ENCODE measurements around the gene CYP2C18.
"Not testable (repeated sequence)": the region's sequence is repeated elsewhere in the genome, so short reads cannot be mapped to it uniquely, and the experiment has no call there.

Gene CYP2C18

GRCh38 chr10:94683214-94684054 is at the start of gene CYP2C18:
Gene CYP2C18, plus strand, starts transcription at chr10:94683729. Its CDS starts 91 bp downstream, at chr10:94683820.
- no peak within 1 kb of the TSS for H3K27ac ChIP-seq
- H3K27me3 ChIP-seq = no peaks in the 10 kb centered on the region
- H3K4me3 ChIP-seq = no peak within 1 kb of the TSS

GRCh38 chr10:94638097-94638496 is 45.4 kb upstream of the CYP2C18 start:
- not testable (repeated sequence) for H3K27ac ChIP-seq, H3K4me3 ChIP-seq, H3K4me2 ChIP-seq, H4K20me1 ChIP-seq, H3K9ac ChIP-seq, H3K4me1 ChIP-seq, H3K27me3 ChIP-seq
- H3K36me3 ChIP-seq = peaks cover 13% of the 10 kb centered on the region; the same call in 1 of the 2 replicates
- H3K9me3 ChIP-seq = peaks cover 59% of the 10 kb centered on the region

More at GRCh38 chr10:94683214-94684054, at the start of gene CYP2C18:
- H3K4me1 ChIP-seq = no peaks in the 10 kb centered on the region
- H4K20me1 ChIP-seq = no peaks in the 10 kb centered on the region
- no peaks in the 10 kb centered on the region for H3K36me3 ChIP-seq
- no peaks in the 10 kb centered on the region for H3K9me3 ChIP-seq
- TF ChIP-seq Cebpa-rat (IDR thresholded peaks at IDR 0.05) = no peak
- H3K9ac ChIP-seq = no peak within 1 kb of the TSS
- no peak within 1 kb of the TSS for H3K4me2 ChIP-seq

GRCh38 chr10:94639902-94640301 is 43.6 kb upstream of the CYP2C18 start:
- TF ChIP-seq Cebpa-rat (IDR thresholded peaks at IDR 0.05) = no peak
- H3K9ac ChIP-seq = no peak overlapping the region

DNA sequence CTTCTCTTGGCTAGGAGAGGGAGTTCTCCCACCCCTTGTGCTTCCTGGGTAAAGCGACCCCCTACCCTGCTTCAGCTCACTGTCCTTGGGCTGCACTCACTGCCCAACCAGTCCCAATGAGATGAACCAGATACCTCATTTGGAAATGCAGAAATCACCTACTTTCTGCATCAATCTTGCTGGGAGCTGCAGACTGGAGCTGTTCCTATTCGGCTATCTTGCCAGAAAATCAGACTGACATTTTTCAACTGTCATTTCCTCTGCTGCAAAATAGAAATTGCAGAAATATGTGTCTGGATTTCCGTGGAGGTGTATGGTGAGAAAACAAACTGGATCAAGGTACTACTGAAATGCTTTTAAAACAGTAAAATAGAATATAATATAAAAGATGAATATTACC is 43.0 kb upstream of the CYP2C18 start:
- H3K27ac ChIP-seq = no peak overlapping the region
- peaks cover 40% of the 10 kb centered on the region for H3K9me3 ChIP-seq
- H3K4me3 ChIP-seq = no peak overlapping the region
- no peaks in the 10 kb centered on the region for H3K27me3 ChIP-seq
- TF ChIP-seq Cebpa-rat (IDR thresholded peaks at IDR 0.05) = no peak
- H4K20me1 ChIP-seq = no peaks in the 10 kb centered on the region
- H3K4me1 ChIP-seq = no peaks in the 10 kb centered on the region
- no peak overlapping the region for H3K9ac ChIP-seq
- no peak overlapping the region for H3K4me2 ChIP-seq
- H3K36me3 ChIP-seq = peaks cover 13% of the 10 kb centered on the region; the same call in 1 of the 2 replicates

More at GRCh38 chr10:94639902-94640301, 43.6 kb upstream of the CYP2C18 start:
- no peak overlapping the region for H3K4me2 ChIP-seq
- H3K4me1 ChIP-seq = no peaks in the 10 kb centered on the region
- no peaks in the 10 kb centered on the region for H3K27me3 ChIP-seq
- peaks cover 13% of the 10 kb centered on the region; the same call in 1 of the 2 replicates for H3K36me3 ChIP-seq
- no peaks in the 10 kb centered on the region for H4K20me1 ChIP-seq
- no peak overlapping the region for H3K4me3 ChIP-seq
- H3K9me3 ChIP-seq = peaks cover 46% of the 10 kb centered on the region
- no peak overlapping the region for H3K27ac ChIP-seq

DNA sequence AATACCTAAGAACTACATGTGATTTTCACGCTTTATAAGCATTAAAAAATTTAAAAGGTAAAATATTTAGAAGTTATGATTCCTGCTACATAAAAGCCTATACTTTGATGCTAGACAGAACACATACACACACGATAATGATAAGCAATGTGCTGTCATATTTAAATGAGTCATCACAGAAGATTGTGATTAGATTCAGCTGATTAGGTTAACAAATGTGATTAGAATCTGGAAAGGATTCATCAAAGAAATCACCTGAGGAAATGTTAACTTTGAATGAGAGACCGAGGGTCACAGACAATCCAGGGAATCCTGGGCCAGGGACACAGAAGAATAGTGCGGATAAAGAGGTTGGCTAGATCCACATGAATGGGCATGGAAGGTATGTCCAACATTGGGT is 42.0 kb upstream of the CYP2C18 start:
- H4K20me1 ChIP-seq = no peaks in the 10 kb centered on the region
- no peak overlapping the region for H3K9ac ChIP-seq
- no peaks in the 10 kb centered on the region for H3K4me1 ChIP-seq
- no peak overlapping the region for H3K4me2 ChIP-seq
- TF ChIP-seq Cebpa-rat (IDR thresholded peaks at IDR 0.05) = no peak
- H3K27ac ChIP-seq = no peak overlapping the region
- peaks cover 39% of the 10 kb centered on the region for H3K9me3 ChIP-seq
- H3K4me3 ChIP-seq = no peak overlapping the region
- peaks cover 13% of the 10 kb centered on the region; the same call in 1 of the 2 replicates for H3K36me3 ChIP-seq
- no peaks in the 10 kb centered on the region for H3K27me3 ChIP-seq

DNA sequence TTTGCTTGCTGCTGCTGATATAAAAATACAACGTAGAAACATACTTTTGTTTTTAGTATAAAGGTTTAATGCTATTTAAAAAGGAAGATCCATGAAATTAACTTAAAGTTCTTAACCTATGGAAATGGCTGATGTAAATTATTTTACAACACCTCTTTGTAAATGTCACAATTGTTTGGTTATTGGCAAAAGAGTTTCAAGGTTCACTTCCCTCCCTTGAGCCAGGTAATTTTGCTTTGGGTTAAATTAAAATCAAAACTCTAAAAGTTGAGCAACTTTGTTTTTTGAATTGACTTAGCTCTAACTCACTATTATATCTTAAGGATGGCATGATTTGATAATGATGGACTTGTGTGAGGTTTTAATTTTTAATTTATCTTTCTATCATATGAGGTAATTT is 39.2 kb upstream of the CYP2C18 start:
- Histone ChIP-seq H3K4me1 (no peaks in the 10 kb centered on the region), H3K9me3 (peaks cover 13% of the 10 kb centered on the region), H3K27me3 (no peaks in the 10 kb centered on the region), H3K36me3 (peaks cover 12% of the 10 kb centered on the region; the same call in 1 of the 2 replicates), H3K9ac (no peak overlapping the region), H4K20me1 (no peaks in the 10 kb centered on the region), H3K4me3 (no peak overlapping the region), H3K27ac (no peak overlapping the region), H3K4me2 (no peak overlapping the region)
- no peak for TF ChIP-seq Cebpa-rat (IDR thresholded peaks at IDR 0.05)

GRCh38 chr10:94645285-94645684 is 38.2 kb upstream of the CYP2C18 start:
- peaks cover 3% of the 10 kb centered on the region for H3K9me3 ChIP-seq
- peaks cover 3% of the 10 kb centered on the region; the same call in 1 of the 2 replicates for H3K36me3 ChIP-seq
- no peak overlapping the region for H3K27ac ChIP-seq
- no peaks in the 10 kb centered on the region for H3K4me1 ChIP-seq
- H4K20me1 ChIP-seq = no peaks in the 10 kb centered on the region
- H3K4me2 ChIP-seq = no peak overlapping the region
- TF ChIP-seq Cebpa-rat (IDR thresholded peaks at IDR 0.05) = no peak
- no peak overlapping the region for H3K4me3 ChIP-seq
- no peaks in the 10 kb centered on the region for H3K27me3 ChIP-seq
- H3K9ac ChIP-seq = no peak overlapping the region

- not testable (repeated sequence) for H3K4me1 ChIP-seq, H3K4me3 ChIP-seq, H3K27me3 ChIP-seq, H3K27ac ChIP-seq, H3K36me3 ChIP-seq, H3K4me2 ChIP-seq, H3K9ac ChIP-seq, H4K20me1 ChIP-seq
- peaks cover 27% of the 10 kb centered on the region for H3K9me3 ChIP-seq
Measured at GRCh38 chr10:94655201-94655600, 28.3 kb upstream of the CYP2C18 start.

GRCh38 chr10:94663061-94663460 is 20.5 kb upstream of the CYP2C18 start:
- H3K4me2 ChIP-seq = not testable (repeated sequence)

GRCh38 chr10:94666391-94667102 is 17.0 kb upstream of the CYP2C18 start:
- Histone ChIP-seq H3K9me3 (no peaks in the 10 kb centered on the region), H3K4me3 (no peak overlapping the region), H3K9ac (no peak overlapping the region), H3K27ac (no peak overlapping the region), H3K4me2 (no peak overlapping the region), H3K36me3 (no peaks in the 10 kb centered on the region), H3K27me3 (no peaks in the 10 kb centered on the region), H3K4me1 (no peaks in the 10 kb centered on the region), H4K20me1 (no peaks in the 10 kb centered on the region)
- no peak for TF ChIP-seq Cebpa-rat (IDR thresholded peaks at IDR 0.05)

More at GRCh38 chr10:94663061-94663460, 20.5 kb upstream of the CYP2C18 start:
- H3K9ac ChIP-seq, H3K9me3 ChIP-seq, H4K20me1 ChIP-seq, H3K36me3 ChIP-seq, H3K4me3 ChIP-seq, H3K27ac ChIP-seq, H3K4me1 ChIP-seq, H3K27me3 ChIP-seq: not testable (repeated sequence)
